ENCODE data around the gene ATP13A2. TPM values are rescaled to one million over a fixed set of nuclear protein-coding genes. Genes with fewer than 3 reads are reported as not detected.

Gene ATP13A2
- total RNA-seq, 4 donors from 2014 or later, result 23.8 to 66.5 (median 41.8) TPM

GRCh38 chr1:16983649-16984048 lies 28.1 kb downstream of the ATP13A2 start:
- Histone ChIP-seq H3K27ac (no peak overlapping the region), H3K4me3 (no peak overlapping the region), H3K36me3 (peaks cover 6 to 32% (median 13%) of the 10 kb centered on the region in 3 donors), H3K4me1 (peaks cover 16 to 40% (median 25%) of the 10 kb centered on the region in 3 donors), H3K9me3 (no peaks in the 10 kb centered on the region), H3K27me3 (peaks cover 0 to 30% (median 0%) of the 10 kb centered on the region in 4 donors)
- DNase-seq, result no peak
- WGBS, 2 donors, result 100% methylated on average over 2 of the region's 4 CpGs; no CpG with 5 or more reads in 1 of the 2 donors
- intact Hi-C loops (cut with DNase I), result no loop called here
- TF ChIP-seq CTCF (IDR thresholded peaks at IDR 0.05) (no peak), POLR2A (IDR thresholded peaks at IDR 0.05) (no peak)

- TF ChIP-seq CTCF (IDR thresholded peaks at IDR 0.05) (no peak), POLR2A (IDR thresholded peaks at IDR 0.05) (no peak)
- WGBS, 2 donors, result 81 to 86% methylated on average over 8 to 11 of the region's 11 CpGs
- H3K4me1 ChIP-seq, result peaks cover 16 to 47% (median 25%) of the 10 kb centered on the region in 3 donors
- DNase-seq, result no peak
- peaks cover 1 to 24% (median 9%) of the 10 kb centered on the region in 3 donors for H3K36me3 ChIP-seq
- H3K4me3 ChIP-seq, result no peak overlapping the region
- H3K9me3 ChIP-seq, result no peaks in the 10 kb centered on the region
- H3K27ac ChIP-seq, result no peak overlapping the region
- intact Hi-C loops (cut with DNase I), result no loop called here
- peaks cover 0 to 31% (median 0%) of the 10 kb centered on the region in 4 donors for H3K27me3 ChIP-seq
Measured at GRCh38 chr1:16982902-16983301, 28.8 kb downstream of the ATP13A2 start.

GRCh38 chr1:16981269-16981849 lies 30.4 kb downstream of the ATP13A2 start:
- Histone ChIP-seq H3K9me3 (no peaks in the 10 kb centered on the region), H3K4me3 (no peak overlapping the region), H3K27me3 (peaks cover 0 to 31% (median 0%) of the 10 kb centered on the region in 4 donors), H3K36me3 (peaks cover 0 to 9% (median 0%) of the 10 kb centered on the region in 3 donors), H3K27ac (no peak overlapping the region), H3K4me1 (peaks cover 16 to 60% (median 25%) of the 10 kb centered on the region in 3 donors)
- WGBS, 2 donors, result 57 to 77% methylated on average over 10 of the region's 10 CpGs
- DNase-seq, result no peak
- intact Hi-C loops (cut with DNase I), result no loop called here
- TF ChIP-seq POLR2A (IDR thresholded peaks at IDR 0.05) (no peak), CTCF (IDR thresholded peaks at IDR 0.05) (no peak)

- intact Hi-C loops (cut with DNase I), result no loop called here
- no peak for DNase-seq
- no peaks in the 10 kb centered on the region for H3K9me3 ChIP-seq
- H3K27me3 ChIP-seq, result peaks cover 0 to 31% (median 0%) of the 10 kb centered on the region in 4 donors
- TF ChIP-seq CTCF (IDR thresholded peaks at IDR 0.05) (no peak), POLR2A (IDR thresholded peaks at IDR 0.05) (no peak)
- H3K4me3 ChIP-seq, result peak within 1 kb of the TSS; percentile 35 to 73 (median 46)
- WGBS, 2 donors, result 24 to 35% methylated on average over 6 of the region's 53 CpGs
- peaks cover 16 to 67% (median 25%) of the 10 kb centered on the region in 3 donors for H3K4me1 ChIP-seq
- peak within 1 kb of the TSS; percentile 30 to 78 (median 69) for H3K27ac ChIP-seq
- H3K36me3 ChIP-seq, result peaks cover 0 to 2% (median 0%) of the 10 kb centered on the region in 3 donors
Measured at GRCh38 chr1:16980473-16981268, 31.1 kb downstream of the ATP13A2 start, which contains the start of gene MFAP2. MFAP2 (minus strand) TSS chr1:16980620; CDS start chr1:16978273, 2,347 bp downstream.
